ENCODE measurements around the gene RASA3. TPM values are rescaled to one million over a fixed set of nuclear protein-coding genes. Genes with fewer than 3 reads are reported as not detected.

Gene RASA3
- total RNA-seq, 3 donors from 2014 or later = 7.9 to 19.0 (median 8.4) TPM

- no peaks in the 10 kb centered on the region for H3K36me3 ChIP-seq (ENCODE audit: low read depth)
- H3K4me3 ChIP-seq = no peak overlapping the region
- peak in 2 of 3 donors; percentile 18 to 48 for DNase-seq
- ATAC-seq = peak; percentile 15
- no peaks in the 10 kb centered on the region for H3K9me3 ChIP-seq
- intact Hi-C loops (cut with DNase I, micrococcal nuclease) = no loop called here
- no peak for TF ChIP-seq CTCF (IDR thresholded peaks at IDR 0.05)
- H3K4me1 ChIP-seq (ENCODE audit: low read depth) = no peaks in the 10 kb centered on the region
Observed at GRCh38 chr13:114002771-114003321, 129.6 kb downstream of the RASA3 start.

- intact Hi-C loops (cut with DNase I, micrococcal nuclease) = no loop called here
- H3K9me3 ChIP-seq = no peaks in the 10 kb centered on the region
- DNase-seq = peak; percentile 34 to 47 (median 40)
- ATAC-seq = peak; percentile 74
- no peaks in the 10 kb centered on the region for H3K36me3 ChIP-seq (ENCODE audit: low read depth)
- H3K4me1 ChIP-seq (ENCODE audit: low read depth) = no peaks in the 10 kb centered on the region
- no peak overlapping the region for H3K4me3 ChIP-seq
- TF ChIP-seq CTCF (IDR thresholded peaks at IDR 0.05) = no peak
Observed at GRCh38 chr13:114002009-114002544, 130.3 kb downstream of the RASA3 start.

GRCh38 chr13:114001331-114002008 is 131.0 kb downstream of the RASA3 start:
- Histone ChIP-seq H3K4me3 (no peak overlapping the region), H3K4me1 (ENCODE audit: low read depth) (no peaks in the 10 kb centered on the region), H3K36me3 (ENCODE audit: low read depth) (no peaks in the 10 kb centered on the region), H3K9me3 (no peaks in the 10 kb centered on the region)
- no peak for TF ChIP-seq CTCF (IDR thresholded peaks at IDR 0.05)
- intact Hi-C loops (cut with DNase I, micrococcal nuclease) = no loop called here
- DNase-seq (peak in 2 of 3 donors; percentile 22 to 48), ATAC-seq (no peak)

GRCh38 chr13:114000151-114001040 is 132.0 kb downstream of the RASA3 start:
- no peak for TF ChIP-seq CTCF (IDR thresholded peaks at IDR 0.05)
- Histone ChIP-seq H3K36me3 (ENCODE audit: low read depth) (no peaks in the 10 kb centered on the region), H3K4me1 (ENCODE audit: low read depth) (no peaks in the 10 kb centered on the region), H3K4me3 (no peak overlapping the region), H3K9me3 (no peaks in the 10 kb centered on the region)
- DNase-seq (peak in 2 of 3 donors; percentile 10 to 36), ATAC-seq (no peak)
- intact Hi-C loops (cut with DNase I, micrococcal nuclease) = no loop called here

GRCh38 chr13:113999618-113999910 is 132.9 kb downstream of the RASA3 start:
- DNase-seq (peak in 1 of 3 donors; percentile 26), ATAC-seq (no peak)
- Histone ChIP-seq H3K9me3 (no peaks in the 10 kb centered on the region), H3K36me3 (ENCODE audit: low read depth) (no peaks in the 10 kb centered on the region), H3K4me3 (no peak overlapping the region), H3K4me1 (ENCODE audit: low read depth) (no peaks in the 10 kb centered on the region)
- intact Hi-C loops (cut with DNase I, micrococcal nuclease) = no loop called here
- TF ChIP-seq CTCF (IDR thresholded peaks at IDR 0.05) = no peak

All from mucosa of descending colon (tissue), 3 donors.